ENCODE measurements around the gene FAM184A.

Gene FAM184A

DNA sequence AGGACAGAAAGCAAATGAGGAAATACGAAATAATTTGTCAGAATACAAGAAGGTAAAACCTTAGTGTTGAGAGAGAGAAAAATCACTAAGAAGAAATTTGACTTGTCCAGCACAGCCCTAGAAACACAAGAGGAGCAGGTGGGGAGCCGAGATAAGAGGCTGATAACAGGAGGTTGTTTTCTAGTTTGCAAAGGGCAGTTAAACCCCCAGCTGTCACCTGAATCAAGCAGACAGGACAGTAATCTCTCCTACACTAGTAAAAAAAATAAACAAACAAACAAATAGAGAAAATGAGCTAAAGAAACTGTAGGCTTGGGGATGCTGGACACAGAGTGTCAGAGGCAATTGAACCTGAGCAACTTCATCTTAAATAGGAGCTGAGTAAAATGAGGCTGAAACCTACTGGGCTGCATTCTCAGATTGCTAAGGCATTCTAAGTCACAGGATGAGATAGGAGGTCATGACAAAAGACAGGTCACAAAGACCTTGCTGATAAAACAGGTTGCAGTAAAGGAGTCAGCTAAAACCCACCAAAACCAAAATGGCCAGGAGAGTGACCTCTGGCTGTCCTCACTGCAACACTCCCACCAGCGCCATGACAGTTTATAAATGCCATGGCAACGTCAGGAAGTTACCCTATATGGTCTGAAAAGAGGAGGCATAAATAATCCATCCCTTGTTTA lies 40.4 kb downstream of the FAM184A start:
- DNase-seq (ENCODE audit: low spot score): no peak
- TF ChIP-seq, protein P1, sequence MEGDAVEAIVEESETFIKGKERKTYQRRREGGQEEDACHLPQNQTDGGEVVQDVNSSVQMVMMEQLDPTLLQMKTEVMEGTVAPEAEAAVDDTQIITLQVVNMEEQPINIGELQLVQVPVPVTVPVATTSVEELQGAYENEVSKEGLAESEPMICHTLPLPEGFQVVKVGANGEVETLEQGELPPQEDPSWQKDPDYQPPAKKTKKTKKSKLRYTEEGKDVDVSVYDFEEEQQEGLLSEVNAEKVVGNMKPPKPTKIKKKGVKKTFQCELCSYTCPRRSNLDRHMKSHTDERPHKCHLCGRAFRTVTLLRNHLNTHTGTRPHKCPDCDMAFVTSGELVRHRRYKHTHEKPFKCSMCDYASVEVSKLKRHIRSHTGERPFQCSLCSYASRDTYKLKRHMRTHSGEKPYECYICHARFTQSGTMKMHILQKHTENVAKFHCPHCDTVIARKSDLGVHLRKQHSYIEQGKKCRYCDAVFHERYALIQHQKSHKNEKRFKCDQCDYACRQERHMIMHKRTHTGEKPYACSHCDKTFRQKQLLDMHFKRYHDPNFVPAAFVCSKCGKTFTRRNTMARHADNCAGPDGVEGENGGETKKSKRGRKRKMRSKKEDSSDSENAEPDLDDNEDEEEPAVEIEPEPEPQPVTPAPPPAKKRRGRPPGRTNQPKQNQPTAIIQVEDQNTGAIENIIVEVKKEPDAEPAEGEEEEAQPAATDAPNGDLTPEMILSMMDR (IDR thresholded peaks at IDR 0.05; ENCODE audit: extremely low read depth, missing control alignments): no peak

DNA sequence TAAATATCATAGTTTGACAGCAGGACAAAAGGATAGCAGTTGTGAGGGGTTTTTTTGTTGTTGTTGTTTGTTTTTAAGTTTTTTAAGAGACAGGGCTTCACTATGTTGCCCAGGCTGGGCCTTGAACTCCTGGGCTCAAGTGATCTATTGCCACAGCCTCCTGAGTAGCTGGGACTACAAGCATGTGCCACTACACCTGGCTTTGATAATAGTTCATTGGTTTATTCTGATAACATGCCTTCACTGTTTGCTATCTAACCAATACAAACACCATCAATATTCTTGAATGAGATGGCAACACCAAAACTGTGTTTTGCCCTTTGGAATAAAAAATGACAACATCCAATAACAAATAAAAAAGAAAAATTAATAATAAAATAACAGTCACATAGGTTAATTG lies 41.2 kb downstream of the FAM184A start:
- TF ChIP-seq, protein P1 (IDR thresholded peaks at IDR 0.05; ENCODE audit: extremely low read depth, missing control alignments): no peak
- no peak for DNase-seq (ENCODE audit: low spot score)

DNA sequence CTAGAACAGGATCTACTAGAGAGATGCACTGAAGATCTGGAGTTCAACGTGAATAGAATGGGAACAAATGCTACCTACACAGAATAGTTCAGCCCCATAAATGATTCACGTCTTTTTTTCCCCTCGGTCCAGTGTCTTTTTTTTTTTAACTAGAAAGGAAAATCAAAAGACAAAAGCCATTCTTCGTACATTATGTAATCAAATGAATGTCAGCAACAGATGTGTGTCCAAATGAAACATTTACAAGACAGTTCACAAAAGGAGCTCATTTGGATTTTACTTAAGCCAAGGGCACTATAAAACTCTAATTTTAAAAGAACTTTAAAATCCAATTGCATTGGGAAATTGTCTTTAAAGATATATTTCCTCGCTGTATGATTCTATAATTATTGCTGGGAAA lies 42.4 kb downstream of the FAM184A start:
- TF ChIP-seq, protein P1 (IDR thresholded peaks at IDR 0.05; ENCODE audit: extremely low read depth, missing control alignments): no peak
- DNase-seq (ENCODE audit: low spot score): no peak

DNA sequence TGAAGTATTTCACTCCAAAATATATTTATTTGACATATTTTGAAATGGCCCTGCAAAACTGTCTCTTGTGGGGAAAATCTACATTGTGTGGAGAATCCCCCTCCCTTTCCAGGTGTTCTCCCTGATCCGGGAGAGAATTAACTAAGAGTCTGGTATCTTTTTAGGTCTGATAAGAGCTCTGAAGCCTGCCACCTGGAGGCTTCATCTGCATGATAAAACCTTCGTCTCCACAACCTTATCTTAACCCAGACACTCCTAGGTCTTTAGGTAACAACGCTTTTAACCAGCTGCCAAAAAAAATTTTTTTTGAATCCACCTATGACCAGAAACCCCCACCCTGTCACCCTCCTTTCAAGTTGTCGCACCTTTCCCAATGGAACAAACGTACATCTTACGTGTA lies 43.0 kb downstream of the FAM184A start:
- DNase-seq (ENCODE audit: low spot score): no peak
- TF ChIP-seq, protein P1 (IDR thresholded peaks at IDR 0.05; ENCODE audit: extremely low read depth, missing control alignments): no peak

DNA sequence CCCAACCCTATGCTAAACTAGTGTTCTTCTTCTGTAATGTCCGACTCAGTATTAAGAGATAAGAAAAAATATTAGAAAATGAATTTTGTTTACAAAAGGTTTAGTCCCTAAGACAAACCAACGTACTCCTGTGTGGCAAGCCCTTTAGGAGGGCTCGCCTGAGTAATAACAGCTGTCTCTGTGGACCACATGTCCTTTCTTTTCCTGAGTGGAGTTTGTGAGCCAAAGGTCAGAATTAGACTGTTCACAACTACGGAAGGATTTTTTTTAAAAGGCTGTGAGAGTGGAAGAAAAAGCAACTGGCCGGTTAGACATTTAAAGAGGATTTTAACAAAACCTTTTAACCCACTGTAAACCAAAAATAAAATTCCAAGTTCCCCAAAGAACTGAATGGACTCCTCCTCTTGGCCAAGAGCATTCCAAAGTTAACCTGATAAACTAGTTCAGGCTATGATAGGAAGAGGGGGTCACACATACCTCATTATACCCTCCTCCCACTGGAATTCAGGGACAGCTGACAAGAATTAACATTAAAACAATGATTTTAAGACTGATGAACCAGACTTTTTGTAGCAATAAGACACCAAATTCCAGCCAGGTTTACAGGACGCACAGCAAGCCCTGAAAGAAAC lies 43.5 kb downstream of the FAM184A start:
- TF ChIP-seq, protein P1 (IDR thresholded peaks at IDR 0.05; ENCODE audit: extremely low read depth, missing control alignments): no peak
- no peak for DNase-seq (ENCODE audit: low spot score)

DNA sequence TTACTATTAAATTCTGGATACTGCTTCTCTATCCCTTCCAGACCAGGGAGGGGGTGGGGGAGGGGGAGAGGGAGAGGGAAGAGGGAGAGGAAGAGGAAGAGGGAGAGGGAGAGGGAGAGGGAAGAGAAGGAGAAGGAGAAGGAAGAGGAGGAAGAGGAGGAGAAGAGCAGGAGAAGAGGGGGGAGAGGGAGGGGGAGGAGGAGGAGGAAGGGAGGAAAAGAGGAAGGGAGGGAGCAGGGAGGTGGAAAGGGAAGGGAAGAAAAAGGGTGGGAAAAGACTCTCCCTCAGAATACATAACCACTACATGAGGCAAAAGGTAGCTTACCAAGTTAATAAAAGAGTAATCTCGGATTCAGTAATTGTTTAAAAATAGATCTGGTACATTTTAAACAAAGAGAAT lies 46.0 kb downstream of the FAM184A start:
- no peak for DNase-seq (ENCODE audit: low spot score)
- TF ChIP-seq, protein P1 (IDR thresholded peaks at IDR 0.05; ENCODE audit: extremely low read depth, missing control alignments): no peak

DNA sequence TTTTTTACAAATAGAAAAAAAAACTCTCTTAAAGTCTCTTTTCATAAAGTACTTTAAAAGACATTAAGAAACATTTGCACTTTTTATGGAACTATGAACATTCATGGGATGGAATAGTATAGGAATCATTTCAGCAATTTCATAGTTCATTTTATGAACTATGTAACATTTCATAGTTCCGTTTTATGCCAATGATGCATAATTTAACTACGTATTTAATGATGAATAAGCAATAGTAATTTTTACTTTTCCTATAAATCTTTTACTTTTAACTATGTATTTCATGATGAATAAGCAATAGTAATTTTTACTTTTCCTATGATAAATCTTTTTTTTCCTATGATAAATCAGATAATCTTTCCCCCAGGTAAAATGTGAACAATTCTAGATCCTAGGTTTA lies 47.7 kb downstream of the FAM184A start:
- DNase-seq (ENCODE audit: low spot score): no peak

More for the DNA sequence above, 47.7 kb downstream of the FAM184A start:
- TF ChIP-seq, protein P1 (IDR thresholded peaks at IDR 0.05; ENCODE audit: extremely low read depth, missing control alignments): no peak
